IMR-90 (cell line): ENCODE measurements around the gene RASSF3. TPM values are rescaled to one million over a fixed set of nuclear protein-coding genes. Genes with fewer than 3 reads are reported as not detected.

Experiments used
- ATAC-seq: fragments of 200-7000 bp; cut with Tn5 transposase; 2 replicates; pipeline ENCODE4 v1.9.1; 2020; ENCODE audit warnings: low read depth, mild to moderate bottlenecking, moderate library complexity
- BruUV-seq: library from RNA; stranded (reverse); fragments of 400-500 nt; replicated peaks from 2 replicates; lab custom pipeline; 2021; lab: Mats Ljungman, UMichigan
- CTCF ChIA-PET: fragments of 300-600 bp; formaldehyde crosslinking; extraction: SDS; loops from one replicate; lab custom pipeline; 2021; ENCODE audit warnings: antibody characterized with exemption; lab: Yijun Ruan, JAX
- POLR2A ChIA-PET: fragments of 300-600 bp; sonication (Branson Sonifier 250); formaldehyde crosslinking; loops from one replicate; lab custom pipeline; 2022; ENCODE audit warnings: antibody characterized with exemption; ENCODE audit not compliant: unreplicated experiment; lab: Charles Lee
- DNase-seq: peaks from one replicate; pipeline ENCODE4 v3.0.0; 2013
- H2AFZ ChIP-seq: replicated peaks from 2 replicates; pipeline ENCODE3; 2013; ENCODE audit warnings: low read length, mild to moderate bottlenecking; ENCODE audit not compliant: poor library complexity
- H2AK5ac ChIP-seq: 2 replicates; pipeline ENCODE4 v1.6.1; 2013; ENCODE audit warnings: low read depth, low read length, inconsistent platforms
- H2AK9ac ChIP-seq: replicated peaks from 2 replicates; pipeline ENCODE3; 2013; ENCODE audit warnings: mild to moderate bottlenecking, low read depth, low read length, moderate library complexity; ENCODE audit not compliant: poor library complexity
- H2BK120ac ChIP-seq: 2 replicates; pipeline ENCODE4 v1.6.1; 2013; ENCODE audit warnings: low read depth, low read length, inconsistent platforms
- H2BK15ac ChIP-seq: 3 replicates; pipeline ENCODE4 v1.6.1; 2013; ENCODE audit warnings: low read depth, low read length, inconsistent platforms
- H2BK20ac ChIP-seq: 2 replicates; pipeline ENCODE4 v1.6.1; 2013; ENCODE audit warnings: low read depth, mild to moderate bottlenecking, inconsistent platforms, low read length, moderate library complexity
- H2BK5ac ChIP-seq: 2 replicates; pipeline ENCODE4 v1.6.1; 2013; ENCODE audit warnings: mild to moderate bottlenecking, low read depth, low read length, inconsistent platforms; ENCODE audit not compliant: poor library complexity, severe bottlenecking
- H3K14ac ChIP-seq: replicated peaks from 2 replicates; pipeline ENCODE4 v1.6.1; 2013; ENCODE audit warnings: low read depth, low read length, inconsistent platforms
- H3K18ac ChIP-seq: 2 replicates; pipeline ENCODE4 v1.6.1; 2013; ENCODE audit warnings: low read depth, low read length, control low read depth
- H3K23ac ChIP-seq: 2 replicates; pipeline ENCODE4 v1.6.1; 2013; ENCODE audit warnings: low read depth, low read length, inconsistent platforms
- H3K27ac ChIP-seq: 2 replicates; pipeline ENCODE4 v1.5.1; 2013; ENCODE audit warnings: mild to moderate bottlenecking, control low read depth, low read length; ENCODE audit not compliant: insufficient read depth
- H3K27me3 ChIP-seq: 2 replicates; pipeline ENCODE4 v1.6.1; 2013; ENCODE audit warnings: low read length; ENCODE audit not compliant: control insufficient read depth, insufficient read depth
- H3K36me3 ChIP-seq: 2 replicates; pipeline ENCODE4 v1.6.1; 2013; ENCODE audit warnings: low read length, mixed read lengths; ENCODE audit not compliant: control insufficient read depth, insufficient read depth
- H3K4ac ChIP-seq: 2 replicates; pipeline ENCODE4 v1.6.1; 2013; ENCODE audit warnings: low read depth, low read length, inconsistent platforms
- H3K4me1 ChIP-seq: 2 replicates; pipeline ENCODE4 v1.6.1; 2013; ENCODE audit warnings: low read length, mixed read lengths; ENCODE audit not compliant: control insufficient read depth, insufficient read depth
- H3K4me2 ChIP-seq: 2 replicates; pipeline ENCODE4 v1.6.1; 2013; ENCODE audit warnings: low read depth, mild to moderate bottlenecking, control low read depth, low read length, moderate library complexity
- H3K4me3 ChIP-seq: 2 replicates; pipeline ENCODE4 v1.5.1; 2013; ENCODE audit warnings: low read depth, mild to moderate bottlenecking, control low read depth, low read length, moderate library complexity; ENCODE audit not compliant: insufficient read depth
- H3K56ac ChIP-seq: 2 replicates; pipeline ENCODE4 v1.6.1; 2013; ENCODE audit warnings: low read length, inconsistent platforms; ENCODE audit not compliant: insufficient read depth; ENCODE audit errors: extremely low read depth
- H3K79me1 ChIP-seq, 2 experiments: 2 replicates each; pipeline ENCODE4 v1.6.1; 2013; ENCODE audit warnings: low read length in 2 of 2, inconsistent platforms in 1 of 2, low read depth in 1 of 2
- H3K9ac ChIP-seq: 2 replicates; pipeline ENCODE4 v1.6.1; 2013; ENCODE audit warnings: low read depth, low read length, control low read depth
- H3K9me1 ChIP-seq: 2 replicates; pipeline ENCODE4 v1.6.1; 2013; ENCODE audit warnings: low read length, inconsistent platforms; ENCODE audit not compliant: insufficient read depth
- H3K9me3 ChIP-seq: 2 replicates; pipeline ENCODE4 v1.6.1; 2013; ENCODE audit warnings: low read length; ENCODE audit not compliant: control insufficient read depth, insufficient read depth
- H4K20me1 ChIP-seq: 2 replicates; pipeline ENCODE4 v1.6.1; 2013; ENCODE audit warnings: low read length, inconsistent platforms; ENCODE audit not compliant: insufficient read depth
- H4K5ac ChIP-seq: 2 replicates; pipeline ENCODE4 v1.6.1; 2013; ENCODE audit warnings: mild to moderate bottlenecking, low read depth, low read length, control low read depth
- H4K8ac ChIP-seq, 2 experiments: 2 replicates each; pipeline ENCODE4 v1.6.1; 2013; ENCODE audit warnings: low read depth in 2 of 2, low read length in 2 of 2, control low read depth in 1 of 2, inconsistent platforms in 1 of 2
- H4K91ac ChIP-seq: 2 replicates; pipeline ENCODE4 v1.6.1; 2013; ENCODE audit warnings: low read depth, low read length, inconsistent platforms; ENCODE audit not compliant: insufficient read depth
- BHLHE40 ChIP-seq: fragments of 150-350 bp; IDR thresholded peaks from 2 replicates; pipeline ENCODE4 v1.6.1; 2016; ENCODE audit warnings: mild to moderate bottlenecking, low read depth, low read length
- ELK1 ChIP-seq: fragments of 150-350 bp; IDR thresholded peaks from 2 replicates; pipeline ENCODE4 v1.6.1; 2016; ENCODE audit warnings: low read depth, mild to moderate bottlenecking, low read length, moderate library complexity, borderline replicate concordance
- FOS ChIP-seq: fragments of 150-350 bp; IDR thresholded peaks from 2 replicates; pipeline ENCODE4 v1.6.1; 2016; ENCODE audit warnings: low read depth, low read length
- MAFK ChIP-seq: IDR thresholded peaks from 2 replicates; pipeline ENCODE4 v1.6.1; 2012; ENCODE audit warnings: low read depth, low read length, improper control_type of control experiment
- POLR2A ChIP-seq: IDR thresholded peaks from 2 replicates; pipeline ENCODE4 v1.6.1; 2012; ENCODE audit warnings: mild to moderate bottlenecking, low read depth, low read length
- RAD21 ChIP-seq: IDR thresholded peaks from 2 replicates; pipeline ENCODE4 v1.6.1; 2012; ENCODE audit warnings: low read length, improper control_type of control experiment
- SMC3 ChIP-seq: fragments of 150-350 bp; IDR thresholded peaks from 2 replicates; pipeline ENCODE4 v1.6.1; 2016; ENCODE audit warnings: low read depth, mild to moderate bottlenecking, antibody characterized with exemption, low read length, moderate library complexity
- WGBS, 2 experiments: methylation state at CpG; one replicate each; pipeline versions ENCODE4 v1.1.5 to v1.1.7; 2013; ENCODE audit warnings: missing lambda C conversion rate in 2 of 2; ENCODE audit not compliant: insufficient read length in 1 of 2; ENCODE audit errors: extremely low coverage in 2 of 2; 5-methylcytosine and 5-hydroxymethylcytosine counted together
- dilution Hi-C: fragments of 300-500 bp; cut with HindIII; formaldehyde crosslinking; loops from one replicate; pipeline ENCODE4 v1.14.3; 2018; ENCODE audit warnings: low sequenced_read_pairs; ENCODE audit not compliant: unreplicated experiment
- in situ Hi-C: fragments of 300-500 bp; cut with MboI; formaldehyde crosslinking; loops from 3 replicates; pipeline ENCODE4 v1.14.3; 2019; ENCODE audit warnings: low sequenced_read_pairs, inconsistent platforms, mixed read lengths
- intact Hi-C: fragments of 100-400 bp; cut with micrococcal nuclease; formaldehyde crosslinking; loops from 2 replicates; pipeline ENCODE4 v1.10.0; 2022
- polyA plus RNA-seq, 3 experiments: library from polyadenylated mRNA; depleted of rRNA; stranded (reverse); fragments of >200 nt; gene quantifications; 2 replicates each; pipeline ENCODE4 v1.2.3, GENCODE V29; 2012; ENCODE audit warnings: low replicate concordance in 1 of 3
- total RNA-seq: library from RNA; depleted of rRNA; stranded (reverse); fragments of >200 nt; gene quantifications from 2 replicates; pipeline ENCODE4 v1.2.3, GENCODE V29; 2012

RASSF3 gene
- total and polyA plus RNA-seq, 2 of the 4 experiments (the other 2 are of a cell fraction), result 18.7 to 39.3 TPM

GRCh38 chr12:64737539-64737938, 127.2 kb downstream of the RASSF3 start:
- Histone ChIP-seq H4K91ac (no peak overlapping the region), H2BK5ac (no peak overlapping the region), H3K4ac (no peak overlapping the region), H3K27me3 (no peaks in the 10 kb centered on the region), H3K4me2 (no peak overlapping the region), H2BK20ac (no peak overlapping the region), H3K9ac (no peak overlapping the region), H3K18ac (no peak overlapping the region), H4K8ac (no peak overlapping the region), H3K23ac (no peak overlapping the region), H2AK9ac (no peak overlapping the region), H2BK15ac (no peak overlapping the region), H2AFZ (no peak overlapping the region), H4K5ac (no peak overlapping the region), H3K9me3 (no peaks in the 10 kb centered on the region), H3K79me1 (0 out of 4 replicates have a peak, but pooled peaks cover 0 to 7% of the 10 kb centered on the region in 2 experiments), H3K4me1 (peaks cover 3% of the 10 kb centered on the region), H3K4me3 (no peak overlapping the region), H4K20me1 (no peaks in the 10 kb centered on the region), H3K56ac (no peak overlapping the region), H3K36me3 (peaks cover 37% of the 10 kb centered on the region), H2AK5ac (no peak overlapping the region), H2BK120ac (no peak overlapping the region), H3K9me1 (peaks cover 10% of the 10 kb centered on the region), H3K14ac (no peak overlapping the region), H3K27ac (no peak overlapping the region)
- ChIA-PET CTCF (no interaction called here), POLR2A (no interaction called here)
- no peak for ATAC-seq
- DNase-seq, result no peak
- WGBS, 2 experiments, result no CpG with 5 or more reads among the region's 1 CpG
- intact Hi-C loops (no loop called here), in situ Hi-C loops (no loop called here), dilution Hi-C loops (no loop called here)
- BruUV-seq, result no TSS peak
- TF ChIP-seq BHLHE40, result no peak
- no peak for TF ChIP-seq SMC3
- no peak for TF ChIP-seq POLR2A
- no peak for TF ChIP-seq ELK1
- TF ChIP-seq RAD21, result no peak
- TF ChIP-seq FOS, result no peak
- no peak for TF ChIP-seq MAFK
